GM21576 (cell line): ENCODE results near the gene TANGO2.

Experiments used
- ATAC-seq: cut with Tn5 transposase; IDR thresholded peaks from one replicate; pipeline ENCODE4 v1.9.1; 2021; ENCODE audit warnings: mild to moderate bottlenecking, moderate library complexity; ENCODE audit not compliant: unreplicated experiment

The TANGO2 gene

DNA sequence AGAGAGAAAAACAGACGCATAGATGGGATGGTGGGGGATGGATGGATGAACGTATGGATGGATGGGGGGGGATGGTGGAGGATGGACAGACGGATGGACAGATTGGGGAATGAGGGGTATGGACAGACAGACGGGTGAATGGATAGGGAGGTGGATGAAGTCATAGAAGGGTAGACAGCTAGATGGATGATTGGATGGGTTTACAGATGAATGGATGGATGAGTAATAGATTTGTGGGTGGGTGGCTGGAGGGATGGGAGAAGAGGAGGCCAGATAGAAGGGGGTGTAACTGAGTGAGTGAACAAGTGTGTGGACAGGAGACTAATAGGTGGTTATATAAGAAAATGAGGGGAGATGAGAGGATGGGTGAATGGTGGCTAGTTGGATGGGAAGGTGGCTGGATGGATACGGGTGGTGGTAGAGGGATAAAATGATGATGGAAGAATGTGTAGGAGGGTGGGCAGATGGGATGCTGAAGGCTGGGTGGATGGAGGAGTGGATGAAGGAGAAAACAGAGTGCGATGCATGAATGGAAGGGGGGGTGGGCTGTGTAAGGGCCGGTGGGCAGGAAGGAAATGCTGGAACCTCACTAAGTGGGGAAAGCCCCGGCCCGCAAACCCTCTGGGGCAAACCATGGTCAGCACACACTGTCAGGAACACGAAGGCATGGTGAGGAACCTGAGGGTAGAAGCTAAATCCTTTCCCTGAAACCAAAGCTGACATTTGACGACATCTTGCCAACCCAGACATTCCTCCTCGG, 25.9 kb upstream of the TANGO2 start:
- no peak for ATAC-seq

DNA sequence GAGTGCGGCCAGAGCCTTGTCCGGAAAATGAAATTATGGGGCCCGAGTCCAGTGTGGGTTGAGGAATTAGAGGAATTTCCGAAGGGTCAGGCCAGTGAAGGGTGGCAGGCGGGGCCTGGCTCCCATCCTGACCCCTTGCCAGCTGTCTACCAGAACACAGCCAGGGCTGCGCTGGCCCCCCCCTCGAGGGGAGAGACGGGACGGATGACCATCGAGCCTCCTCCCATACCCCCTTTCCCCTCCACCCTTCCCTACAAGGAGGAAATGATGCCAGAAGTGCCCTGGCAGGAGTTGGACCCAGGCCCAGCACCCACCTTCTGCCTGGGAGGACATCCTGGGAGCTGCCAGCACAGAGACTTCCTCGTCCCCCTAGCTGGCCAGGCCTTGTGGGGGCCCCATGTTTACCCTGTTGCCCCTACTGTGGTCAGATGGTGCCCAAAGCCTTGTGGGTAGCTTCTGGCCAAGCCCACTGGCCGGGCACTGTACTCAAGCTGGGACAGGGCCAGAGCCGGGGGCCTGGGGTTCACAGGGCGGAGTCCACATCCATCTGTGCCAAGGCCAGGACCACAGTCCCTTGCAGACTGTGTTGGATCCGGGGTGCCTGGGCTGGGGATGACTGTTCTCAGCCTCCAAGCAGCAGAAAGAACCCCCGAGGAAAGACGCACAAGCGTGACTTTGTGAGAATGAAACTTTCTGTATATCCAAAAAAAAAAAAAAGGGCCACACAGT, 25.1 kb upstream of the TANGO2 start:
- no peak for ATAC-seq

DNA sequence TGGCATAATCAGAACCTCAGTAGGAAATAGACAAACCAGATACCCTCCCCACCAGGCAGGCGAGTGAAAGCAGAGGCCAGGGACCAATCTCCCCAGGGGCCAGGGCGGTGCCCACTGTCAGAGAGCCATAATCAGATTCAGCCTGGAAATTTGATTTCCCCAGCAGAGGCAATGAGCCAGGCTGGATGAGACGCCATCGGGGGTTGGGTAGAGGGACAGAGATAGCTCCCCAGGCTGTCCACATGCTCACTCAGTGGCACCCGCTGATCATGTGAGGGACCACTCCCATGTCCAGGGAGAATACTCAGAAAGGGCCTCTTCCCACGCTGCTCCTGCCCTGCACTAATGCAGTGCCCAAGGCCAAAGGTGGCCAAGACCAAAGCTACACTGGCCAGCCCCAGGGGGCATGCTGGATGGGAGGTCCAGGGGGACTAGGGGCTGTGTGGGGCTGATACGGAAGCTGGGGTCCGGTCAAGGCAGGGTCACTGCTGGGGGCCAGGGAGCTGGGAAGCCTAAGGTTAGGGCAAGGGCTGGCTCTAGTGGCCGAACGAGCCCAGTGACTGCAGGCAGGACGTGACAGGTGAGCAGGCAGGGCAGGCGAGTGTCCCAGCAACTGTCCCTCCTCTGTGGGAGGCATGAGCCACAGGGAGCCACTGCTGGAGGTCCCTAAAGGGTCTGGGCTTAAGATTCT, 24.1 kb upstream of the TANGO2 start:
- no peak for ATAC-seq

DNA sequence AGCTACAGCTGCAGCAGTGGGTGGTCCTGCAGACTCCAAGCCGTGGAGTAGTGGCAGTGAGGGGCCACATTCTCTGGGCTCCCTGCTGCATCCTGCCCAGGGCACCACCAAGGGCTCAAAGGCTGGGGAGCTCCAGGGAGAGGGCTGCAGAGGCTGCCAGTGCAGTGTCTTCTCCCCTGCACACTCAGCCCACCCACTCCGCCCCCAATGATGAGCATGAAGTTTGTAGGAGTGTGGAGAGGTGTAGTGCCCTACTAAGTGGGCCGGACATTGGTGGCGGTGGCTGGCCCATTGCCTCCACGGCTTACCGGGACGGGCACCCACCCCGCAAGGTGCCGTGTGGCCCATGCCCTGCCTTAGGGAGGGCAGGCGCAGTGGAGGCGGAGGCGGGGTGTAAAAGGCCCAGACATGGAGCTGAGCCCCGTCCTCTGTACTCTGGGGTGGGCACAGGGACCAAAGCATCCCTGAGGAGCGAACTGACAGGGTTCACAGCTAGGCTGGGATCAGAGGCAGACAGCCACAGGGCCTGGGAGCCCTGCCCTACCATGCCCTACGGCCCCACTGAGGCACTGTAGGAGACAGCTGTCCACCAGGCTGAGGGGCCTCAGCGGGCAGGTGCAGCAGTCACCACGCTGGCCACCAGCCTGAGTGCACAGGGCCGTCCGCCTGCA, 23.2 kb upstream of the TANGO2 start:
- no peak for ATAC-seq

DNA sequence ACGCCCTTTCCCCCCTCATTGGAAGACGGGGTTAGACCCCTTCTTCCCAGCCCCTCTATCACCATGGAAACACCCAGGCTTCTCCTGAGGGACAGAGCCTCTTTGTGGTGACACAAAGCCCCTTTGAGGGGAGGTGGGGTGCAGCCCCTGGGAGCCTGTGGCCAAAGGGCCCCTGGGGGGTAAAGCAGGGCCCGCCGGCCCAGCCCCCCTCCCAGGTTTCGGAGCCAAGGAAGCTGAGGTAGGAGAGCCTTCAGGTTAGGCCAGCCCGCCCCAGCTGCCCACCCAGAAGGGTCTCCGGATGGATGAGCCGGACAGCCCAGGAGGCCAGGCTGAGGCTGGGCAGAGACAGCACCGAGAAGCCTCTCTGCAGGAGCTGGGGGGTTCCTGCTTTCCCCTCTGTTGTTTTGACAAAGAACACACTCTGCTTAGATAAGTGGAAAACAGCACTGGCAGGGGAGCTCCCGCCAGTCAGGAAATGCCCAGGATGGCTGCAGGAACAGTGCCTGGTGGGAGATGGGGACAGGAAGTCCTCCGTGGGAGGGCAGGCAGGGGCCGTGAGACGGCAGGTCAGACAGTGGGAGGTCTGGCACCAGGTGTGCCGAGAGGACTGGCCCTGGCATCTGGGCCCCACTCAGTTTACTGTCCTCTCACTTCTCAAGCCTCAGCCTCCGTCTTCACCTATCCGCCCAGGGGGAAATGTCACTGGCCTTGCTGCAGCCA, 22.5 kb upstream of the TANGO2 start:
- ATAC-seq = no peak

DNA sequence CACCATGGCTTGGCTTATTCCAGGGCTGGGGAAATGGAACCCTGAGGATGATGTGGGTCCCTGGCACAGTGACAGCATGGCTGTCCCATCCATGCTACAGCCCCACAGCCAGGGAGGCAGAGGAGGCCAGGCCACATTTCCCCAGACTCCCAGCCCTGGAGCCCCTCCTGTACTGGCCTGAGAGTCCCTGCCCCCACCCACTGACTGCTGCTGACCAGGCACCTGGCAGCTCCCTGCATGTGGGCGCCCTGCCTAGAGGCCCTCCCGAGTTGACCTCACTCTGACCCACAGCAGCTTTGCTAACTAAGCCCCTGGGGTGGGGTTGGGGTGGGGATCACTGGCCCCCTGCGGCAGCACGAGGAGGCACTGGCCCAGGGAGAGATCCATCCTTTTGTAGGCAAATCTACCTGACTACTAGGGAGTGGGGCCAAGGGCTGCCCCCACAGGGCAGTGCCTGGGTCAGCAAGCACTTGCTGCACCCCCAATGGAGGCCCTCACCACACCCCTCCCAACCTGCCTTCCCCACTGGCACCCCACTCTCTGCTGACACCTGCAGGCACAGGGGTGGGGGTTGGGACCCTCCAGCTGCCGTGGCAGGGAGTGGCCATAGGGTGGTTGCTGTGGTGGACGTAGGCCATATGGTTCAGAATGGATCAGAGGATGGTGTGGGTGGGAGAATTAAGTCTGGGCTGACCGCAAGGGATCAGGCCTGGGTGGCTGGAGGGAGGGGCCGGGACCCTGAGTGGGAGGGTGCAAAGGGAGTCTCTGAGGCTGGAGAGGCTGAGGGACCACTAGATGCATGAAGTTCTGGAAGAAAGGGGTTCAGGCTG, 21.7 kb upstream of the TANGO2 start:
- ATAC-seq = no peak

DNA sequence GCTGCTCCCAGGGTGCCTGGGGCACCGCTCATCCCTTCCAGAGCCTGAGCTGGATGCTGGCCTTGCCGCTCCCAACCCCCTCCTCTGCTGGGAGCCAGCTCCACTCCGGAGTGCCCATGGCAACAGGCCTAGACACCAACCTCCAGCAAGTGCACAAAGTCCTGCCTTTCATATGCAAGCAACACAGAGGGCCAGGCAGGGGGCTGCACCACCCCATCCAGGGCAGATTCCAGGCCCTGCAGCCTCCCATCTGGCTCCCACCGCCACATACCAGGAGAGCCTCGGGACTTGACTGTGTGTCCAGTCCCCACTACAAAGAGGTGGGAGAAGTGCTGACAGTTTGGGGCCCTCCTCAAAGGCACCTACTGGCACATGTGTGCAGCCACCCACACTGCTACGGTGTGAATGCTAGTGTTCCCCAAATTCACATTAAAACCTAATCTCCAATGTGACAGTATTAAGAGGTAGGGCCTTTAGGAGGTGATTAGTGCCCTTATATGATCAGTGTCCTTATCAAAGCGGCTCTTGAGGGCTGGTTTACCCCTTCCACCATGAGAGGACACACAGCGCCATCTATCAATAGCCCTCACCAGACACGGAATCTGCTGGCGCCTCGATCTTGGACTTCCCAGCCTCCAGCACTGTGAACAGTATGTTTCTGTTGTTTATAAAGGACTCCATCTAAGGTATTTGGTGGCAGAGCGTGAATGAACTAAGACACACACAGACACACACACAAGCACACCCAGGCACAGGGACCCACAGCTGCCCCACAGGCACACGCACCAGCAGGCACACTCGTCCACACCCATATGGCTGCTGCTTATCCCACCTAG, 20.4 kb upstream of the TANGO2 start:
- no peak for ATAC-seq

DNA sequence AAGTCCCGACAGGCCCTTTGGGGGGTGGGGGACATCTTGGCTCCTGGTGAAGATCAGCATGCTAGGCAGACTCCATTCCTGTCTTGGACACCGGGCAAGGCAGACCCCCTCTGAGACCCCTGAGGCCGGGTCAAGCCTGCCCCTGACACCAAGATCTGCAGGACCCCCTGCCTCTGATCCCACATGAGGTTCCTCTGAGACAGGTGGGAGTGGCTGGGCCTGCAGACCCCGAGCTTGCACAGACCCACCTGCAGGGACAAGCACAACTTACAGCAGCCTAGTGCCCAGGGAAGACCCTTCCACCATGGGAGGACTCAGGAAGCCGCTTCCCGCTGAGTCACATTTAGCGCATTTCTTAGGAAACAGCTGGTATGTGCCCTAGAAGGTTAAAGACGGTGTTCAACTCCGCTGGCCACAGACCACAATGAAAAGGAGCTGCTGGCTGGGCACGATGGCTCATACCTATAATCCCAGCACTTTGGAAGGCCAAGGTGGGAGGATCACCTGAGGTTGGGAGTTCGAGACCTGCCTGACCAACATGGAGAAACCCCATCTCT, 19.8 kb upstream of the TANGO2 start:
- no peak for ATAC-seq

DNA sequence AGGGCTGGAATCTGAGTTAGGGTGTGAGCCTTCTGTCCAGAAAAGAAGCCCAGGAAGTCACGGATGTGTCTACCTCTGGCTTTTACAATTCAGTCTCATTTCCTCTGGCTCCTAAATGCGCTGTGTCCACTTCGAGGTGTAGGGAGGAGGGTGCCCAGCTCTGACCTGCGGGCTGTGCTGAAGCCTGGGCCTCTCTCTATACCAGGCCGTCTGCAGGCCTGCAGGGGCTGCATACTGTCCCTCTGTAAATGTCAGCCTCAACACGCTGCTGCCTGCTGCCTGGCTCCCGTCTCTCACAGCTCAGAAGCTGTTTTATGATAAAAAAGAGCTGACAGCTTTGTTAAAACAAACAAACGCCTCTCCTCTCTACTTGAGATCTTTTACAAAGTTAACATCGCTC, 18.8 kb upstream of the TANGO2 start:
- ATAC-seq = no peak

DNA sequence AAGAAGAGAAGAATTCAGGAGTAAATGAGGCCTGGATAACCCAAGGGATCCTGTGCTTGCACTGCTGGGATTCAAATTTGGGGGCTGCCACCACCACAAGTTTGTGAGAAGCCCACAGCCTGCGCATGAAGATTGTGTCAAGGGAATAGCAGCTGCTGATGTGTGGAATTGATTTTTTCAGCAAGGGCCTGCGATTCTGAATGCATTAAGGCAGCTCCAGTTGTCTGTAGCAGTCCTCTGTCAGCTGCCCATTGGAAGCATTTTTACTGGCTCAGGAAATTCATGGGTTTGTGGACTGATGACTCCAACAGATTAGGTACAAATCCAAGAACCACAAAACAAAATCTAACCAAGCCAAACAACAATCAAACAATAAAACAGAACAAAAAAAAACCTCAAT, 18.3 kb upstream of the TANGO2 start:
- no peak for ATAC-seq

DNA sequence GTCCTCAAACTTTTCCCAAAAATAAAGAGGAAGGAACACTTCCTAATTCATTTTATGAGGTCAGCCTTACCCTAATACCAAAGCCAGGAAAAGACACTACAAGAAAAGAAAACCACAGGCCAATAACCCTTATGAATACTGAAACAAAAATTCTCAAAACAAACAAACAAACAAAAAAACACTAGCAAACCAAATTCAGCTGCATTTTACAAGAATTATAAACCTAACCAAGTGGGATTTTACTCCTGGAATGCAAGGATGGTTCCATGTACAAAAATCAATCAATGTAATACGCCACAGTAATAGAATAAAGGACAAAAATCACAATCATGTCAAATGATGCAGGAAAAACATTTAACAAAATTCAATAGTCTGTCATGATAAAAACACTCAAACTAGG, 17.6 kb upstream of the TANGO2 start:
- no peak for ATAC-seq

DNA sequence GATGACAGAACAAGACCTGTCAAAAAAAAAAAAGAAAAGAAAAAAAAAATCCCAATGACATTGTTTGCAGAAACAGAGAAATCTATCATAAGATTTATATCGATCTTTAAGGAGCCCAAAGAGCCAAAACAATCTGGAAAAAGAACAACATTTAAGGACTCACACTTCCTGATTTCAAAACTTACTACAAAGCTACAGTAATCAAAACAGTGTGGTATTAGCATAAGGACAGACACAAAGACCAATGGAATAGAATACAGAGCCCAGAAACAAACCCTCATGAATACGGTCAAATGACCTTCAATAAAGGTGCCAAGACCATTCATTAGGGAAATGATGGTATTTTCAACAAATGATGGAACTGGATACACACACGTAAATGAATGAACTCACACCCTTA, 16.4 kb upstream of the TANGO2 start:
- no peak for ATAC-seq

DNA sequence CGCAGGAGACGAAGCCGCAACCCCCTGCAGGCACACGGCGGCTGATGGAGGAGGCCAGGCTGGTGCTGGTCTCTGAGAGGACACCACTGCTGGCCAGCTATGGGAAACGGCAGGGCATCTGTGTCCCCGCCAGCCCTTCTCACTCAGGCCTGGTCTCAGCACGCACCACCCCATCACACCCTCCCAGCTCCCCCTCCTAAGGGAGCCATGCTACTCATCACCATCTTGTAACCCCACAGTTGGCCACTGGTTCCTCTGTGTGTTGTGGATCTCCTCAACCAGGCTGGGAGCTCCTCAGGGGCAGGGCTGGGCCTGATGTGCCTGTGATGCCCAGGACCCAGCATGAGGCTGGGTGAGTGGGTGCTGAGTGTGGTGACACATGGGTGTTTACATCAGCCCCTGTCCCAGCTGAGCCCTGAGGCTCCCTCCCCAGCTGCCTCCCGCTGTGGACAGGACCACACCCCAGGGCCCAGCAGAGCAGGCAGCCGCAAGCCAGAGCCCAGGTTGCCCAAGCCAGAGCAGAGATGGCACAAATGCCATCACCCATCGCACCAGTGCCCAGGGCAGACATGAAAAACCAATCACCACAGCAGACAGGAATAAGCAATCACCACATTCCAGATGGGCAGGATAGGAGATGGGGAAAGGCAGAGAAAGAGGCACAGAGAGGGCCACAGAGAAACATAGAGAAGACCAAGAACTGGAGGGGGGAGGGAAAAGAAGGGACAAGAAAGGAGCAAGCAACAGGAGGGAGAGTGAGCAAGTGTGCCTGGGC, 12.5 kb upstream of the TANGO2 start:
- no peak for ATAC-seq

DNA sequence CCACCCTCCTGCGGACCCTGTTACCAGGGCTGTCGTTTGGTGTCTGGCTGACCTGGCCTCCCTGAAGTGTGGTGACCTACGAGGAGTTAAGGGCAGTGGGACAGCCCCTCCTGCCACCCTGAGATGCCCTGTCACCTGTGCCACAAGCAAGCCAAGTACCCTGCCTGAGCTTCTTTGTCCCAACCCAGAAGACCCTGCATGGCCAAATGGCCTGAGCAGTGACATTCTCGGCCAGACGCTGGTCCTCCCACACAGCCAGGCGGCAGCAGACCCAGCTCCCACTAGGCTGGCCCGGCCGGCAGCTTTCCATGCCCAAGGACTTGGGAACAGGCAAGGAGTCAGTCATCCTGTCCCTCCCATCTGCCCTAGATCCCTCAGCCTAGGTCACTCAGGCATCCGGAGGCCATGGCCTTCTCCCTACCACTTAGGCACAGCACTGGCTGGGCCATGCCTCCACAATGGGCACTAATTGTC, 11.9 kb upstream of the TANGO2 start:
- no peak for ATAC-seq

DNA sequence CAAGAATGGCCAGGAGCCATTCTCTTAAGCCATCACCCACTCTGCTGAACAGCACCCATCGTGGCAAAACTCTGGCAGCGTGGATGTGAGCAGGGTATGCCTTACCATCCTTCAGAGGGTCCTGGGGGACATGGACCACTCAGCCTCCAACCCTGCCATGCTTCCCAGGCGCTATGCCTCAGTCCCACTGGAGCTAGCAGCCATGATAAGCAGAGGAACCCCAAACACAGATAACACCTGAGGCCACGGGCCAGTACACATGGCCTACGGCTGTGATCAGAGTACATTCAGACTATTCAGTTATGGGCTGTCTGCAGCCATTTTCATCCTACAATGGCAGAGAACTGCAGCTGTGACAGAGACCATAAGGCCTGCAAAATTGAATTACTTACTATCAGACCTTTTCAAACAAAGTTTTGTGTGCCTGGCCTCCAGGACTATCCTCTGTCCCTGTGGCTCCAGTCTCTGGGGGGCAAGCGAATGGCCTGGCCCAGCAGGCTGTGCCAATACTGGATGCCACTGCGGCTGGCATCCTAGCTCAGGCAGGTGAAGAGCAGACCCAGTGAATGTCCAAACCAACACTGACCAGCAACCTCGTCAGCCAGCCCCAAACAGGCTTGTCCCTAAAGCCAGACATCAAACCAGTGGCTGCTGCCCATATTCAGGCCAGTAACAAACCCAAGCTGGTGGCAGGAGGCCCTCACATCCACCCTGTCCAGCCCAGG, 11.2 kb upstream of the TANGO2 start:
- no peak for ATAC-seq

DNA sequence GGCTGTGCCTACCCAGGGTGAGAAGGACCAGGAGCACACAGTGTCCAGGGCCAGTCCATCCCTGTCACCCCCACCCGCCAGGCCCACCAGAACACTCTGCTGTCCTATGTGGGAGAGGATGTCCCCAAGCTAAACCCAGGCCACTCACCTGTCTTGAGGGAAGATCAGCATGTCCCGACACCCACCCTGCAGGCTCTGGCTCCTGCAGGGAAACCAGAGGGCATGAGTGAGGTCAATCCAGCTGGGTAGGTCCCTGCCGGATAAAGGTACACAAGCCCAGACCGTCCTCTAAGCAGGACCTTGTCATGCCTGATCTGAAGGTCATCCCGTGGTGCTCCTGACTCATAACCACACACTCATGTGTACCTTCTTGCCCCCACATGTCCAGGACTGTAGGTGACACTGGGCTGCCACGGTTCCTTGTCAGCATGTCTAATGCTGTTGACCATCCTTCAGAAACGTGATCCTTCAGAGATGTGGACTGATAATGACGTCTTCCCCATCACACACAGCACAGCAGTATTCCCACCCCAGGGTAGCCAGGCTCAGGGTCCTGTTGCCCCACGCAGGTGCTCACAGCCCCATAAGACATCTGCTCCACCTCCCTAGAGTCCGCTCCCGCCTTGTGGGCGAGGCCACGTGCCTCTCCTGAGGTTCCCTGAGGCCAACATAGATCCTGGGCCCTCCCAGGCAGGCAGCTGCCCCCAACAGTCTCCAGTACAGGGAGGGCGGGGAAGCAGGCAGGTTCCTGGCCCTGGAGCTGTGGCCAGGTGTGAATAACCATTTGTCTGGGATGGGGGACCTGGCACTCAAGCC, 10.4 kb upstream of the TANGO2 start:
- ATAC-seq = no peak
